OCI-LY7 (cell line): ENCODE measurements around the gene MYCN. TPM values are rescaled to one million over a fixed set of nuclear protein-coding genes. Genes with fewer than 3 reads are reported as not detected.

ENCODE experiments used
- BruUV-seq: library from RNA; stranded (reverse); fragments of 400-500 nt; replicated peaks from 2 replicates; lab custom pipeline; 2021; lab: Mats Ljungman, UMichigan
- CTCF ChIA-PET: fragments of 300-600 bp; sonication (Branson Sonifier 250); formaldehyde crosslinking; loops from one replicate; lab custom pipeline; 2022; ENCODE audit warnings: antibody characterized with exemption; ENCODE audit not compliant: unreplicated experiment; lab: Charles Lee
- POLR2A ChIA-PET: fragments of 300-600 bp; sonication (Branson Sonifier 250); formaldehyde crosslinking; loops from one replicate; lab custom pipeline; 2022; ENCODE audit warnings: antibody characterized with exemption; lab: Charles Lee
- DNase-seq: peaks from one replicate; pipeline ENCODE4 v3.0.0-alpha.2; 2015; ENCODE audit warnings: low spot score
- H2AFZ ChIP-seq: fragments of 200-600 bp; sonication (generic), shearing (Covaris generic); 2 replicates; pipeline ENCODE4 v1.6.1; 2014; ENCODE audit warnings: mild to moderate bottlenecking, antibody characterized with exemption, low read length, moderate library complexity
- H3K27ac ChIP-seq: fragments of 200-600 bp; sonication (generic); 2 replicates; pipeline ENCODE4 v1.5.1; 2014; ENCODE audit warnings: mixed run types, low read depth, mild to moderate bottlenecking, moderate library complexity, low read length, inconsistent platforms; ENCODE audit not compliant: poor library complexity, severe bottlenecking
- H3K36me3 ChIP-seq: fragments of 200-600 bp; sonication (generic); 2 replicates; pipeline ENCODE4 v1.6.1; 2014; ENCODE audit warnings: mild to moderate bottlenecking, antibody characterized with exemption, low read length, moderate library complexity, mixed read lengths; ENCODE audit not compliant: insufficient read depth
- H3K4me1 ChIP-seq: fragments of 200-600 bp; sonication (generic); 2 replicates; pipeline ENCODE4 v1.5.1; 2014; ENCODE audit warnings: mild to moderate bottlenecking, low read length; ENCODE audit not compliant: insufficient read depth, poor library complexity, severe bottlenecking
- H3K4me2 ChIP-seq: fragments of 200-600 bp; sonication (generic); 2 replicates; pipeline ENCODE4 v1.6.1; 2014; ENCODE audit warnings: mild to moderate bottlenecking, low read length
- H3K4me3 ChIP-seq: fragments of 200-600 bp; sonication (generic); 2 replicates; pipeline ENCODE4 v1.5.1; 2014; ENCODE audit warnings: mild to moderate bottlenecking, low read depth, low read length; ENCODE audit not compliant: poor library complexity, severe bottlenecking
- H3K79me2 ChIP-seq: fragments of 200-600 bp; sonication (generic); 2 replicates; pipeline ENCODE4 v1.6.1; 2016; ENCODE audit warnings: low read depth, mild to moderate bottlenecking, low read length, moderate library complexity, mixed read lengths; ENCODE audit not compliant: insufficient read depth
- H3K9me2 ChIP-seq: fragments of 200-600 bp; sonication (generic); 2 replicates; pipeline ENCODE4 v1.6.1; 2016; ENCODE audit warnings: mild to moderate bottlenecking, low read length, mixed read lengths; ENCODE audit not compliant: insufficient read depth
- H3K9me3 ChIP-seq: fragments of 200-600 bp; sonication (generic); 2 replicates; pipeline ENCODE4 v1.6.1; 2014; ENCODE audit warnings: mild to moderate bottlenecking, mixed run types, low read length, mixed read lengths
- H4K20me1 ChIP-seq: fragments of 200-600 bp; sonication (generic); 2 replicates; pipeline ENCODE4 v1.6.1; 2014; ENCODE audit warnings: mild to moderate bottlenecking, antibody characterized with exemption, low read length, moderate library complexity, mixed read lengths; ENCODE audit not compliant: insufficient read depth
- CTCF ChIP-seq: fragments of 200-600 bp; sonication (generic); conservative IDR thresholded peaks from 2 replicates; pipeline ENCODE4 v1.5.1; 2014; ENCODE audit warnings: mild to moderate bottlenecking, antibody characterized with exemption, low read length, moderate library complexity, mixed read lengths
- EZH2phosphoT487 ChIP-seq: fragments of 200-600 bp; sonication (generic); IDR thresholded peaks from 2 replicates; pipeline ENCODE4 v1.6.1; 2018; ENCODE audit warnings: low read depth, borderline replicate concordance, mild to moderate bottlenecking, mixed run types, antibody characterized with exemption, low read length, moderate library complexity, mixed read lengths
- intact Hi-C: fragments of 100-400 bp; cut with micrococcal nuclease; formaldehyde crosslinking; loops from one replicate; pipeline ENCODE4 v1.10.0; 2022; ENCODE audit not compliant: unreplicated experiment
- total RNA-seq, 2 experiments: library from RNA; depleted of rRNA in 1 of 2; stranded (reverse); fragments of >200 nt in 1 of 2; shearing (Covaris generic) in 1 of 2; gene quantifications; 2 replicates each; pipeline ENCODE4 v1.2.3, GENCODE V29; 2014 to 2022

MYCN gene
- total RNA-seq, 2 experiments from 2014 or later: not detected

- 0 out of 2 replicates have a peak, but pooled peaks cover 4% of the 10 kb centered on the region for H3K9me3 ChIP-seq
- H2AFZ ChIP-seq: no peak overlapping the region
- no peak overlapping the region for H3K4me3 ChIP-seq
- no peaks in the 10 kb centered on the region for H3K79me2 ChIP-seq
- H3K4me1 ChIP-seq: no peaks in the 10 kb centered on the region
- TF ChIP-seq EZH2phosphoT487 (no peak), CTCF (no peak)
- CTCF ChIA-PET: no interaction called here
- POLR2A ChIA-PET: interaction anchor here (0.7 to 1.1 kb wide), 2 partner anchors 13 to 16 kb away, joined by 5 read pairs; no protein-coding TSS in a partner anchor
- H3K4me2 ChIP-seq: no peak overlapping the region
- H4K20me1 ChIP-seq: no peaks in the 10 kb centered on the region
- no peaks in the 10 kb centered on the region for H3K36me3 ChIP-seq
- DNase-seq: no peak
- no TSS peak for BruUV-seq
- no peak overlapping the region for H3K27ac ChIP-seq
- intact Hi-C loops: no loop called here
- no peaks in the 10 kb centered on the region for H3K9me2 ChIP-seq
Measured at GRCh38 chr2:15895615-15896469, 44.5 kb upstream of the MYCN start.

- ChIA-PET CTCF (no interaction called here), POLR2A (interaction anchor here (1.1 kb wide), 1 partner anchor 17 kb away, joined by 5 read pairs; no protein-coding TSS in a partner anchor)
- Histone ChIP-seq H3K4me1 (no peaks in the 10 kb centered on the region), H3K27ac (no peak overlapping the region), H3K9me3 (0 out of 2 replicates have a peak, but pooled peaks cover 4% of the 10 kb centered on the region), H2AFZ (no peak overlapping the region), H3K4me2 (no peak overlapping the region), H3K79me2 (no peaks in the 10 kb centered on the region), H3K4me3 (no peak overlapping the region), H3K36me3 (no peaks in the 10 kb centered on the region), H3K9me2 (no peaks in the 10 kb centered on the region), H4K20me1 (no peaks in the 10 kb centered on the region)
- intact Hi-C loops: no loop called here
- no TSS peak for BruUV-seq
- DNase-seq: no peak
- TF ChIP-seq CTCF (no peak), EZH2phosphoT487 (no peak)
Measured at GRCh38 chr2:15896859-15897258, 43.5 kb upstream of the MYCN start.
